K562 (cell line): ENCODE results near the gene POLA1.

Experiments used
- KDM2B ChIP-seq: fragments of 250-450 bp; sonication (Bioruptor Pico); IDR thresholded peaks from 2 replicates; pipeline ENCODE4 v1.8.0; 2021; ENCODE audit warnings: mild to moderate bottlenecking, moderate library complexity
- MEF2A ChIP-seq: IDR thresholded peaks from 2 replicates; pipeline ENCODE4 v1.6.1; 2011; ENCODE audit warnings: low read depth, mild to moderate bottlenecking, low read length, moderate library complexity; ENCODE audit not compliant: control insufficient read depth
- TF ChIP-seq, protein P1 (sequence below), 3 experiments: IDR thresholded peaks in 2 of 3; conservative IDR thresholded peaks in 1 of 3; 2 replicates each; pipeline ENCODE4 v1.5.1; 2011 to 2012; ENCODE audit warnings: low read length in 3 of 3, mild to moderate bottlenecking in 3 of 3, control low read depth in 2 of 3, improper control_type of control experiment in 1 of 3, inconsistent platforms in 1 of 3, low read depth in 1 of 3, mixed read lengths in 1 of 3, moderate library complexity in 1 of 3; ENCODE audit not compliant: insufficient read depth in 2 of 3

DNA sequence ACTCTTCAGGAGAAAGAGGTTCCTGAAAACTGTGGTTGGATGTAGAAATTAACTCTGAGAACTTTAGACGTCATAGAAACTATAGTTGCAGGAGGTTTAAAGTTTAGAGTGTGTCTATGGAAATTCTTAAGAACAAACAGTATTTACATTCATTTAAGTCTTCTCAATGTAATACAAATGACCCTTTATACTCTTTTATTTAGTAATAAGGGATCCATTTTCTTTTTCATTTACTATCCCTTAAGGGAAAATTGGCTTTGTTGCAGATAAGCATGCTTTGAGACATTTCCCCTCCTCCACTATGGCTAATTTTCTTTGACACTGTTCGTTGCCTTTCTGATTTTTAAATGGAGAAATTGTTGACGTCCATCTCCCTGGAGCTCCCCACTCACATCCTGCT lies 96.4 kb downstream of the POLA1 start:
- TF ChIP-seq MEF2A (no peak), KDM2B (no peak)
- TF ChIP-seq, protein P1, sequence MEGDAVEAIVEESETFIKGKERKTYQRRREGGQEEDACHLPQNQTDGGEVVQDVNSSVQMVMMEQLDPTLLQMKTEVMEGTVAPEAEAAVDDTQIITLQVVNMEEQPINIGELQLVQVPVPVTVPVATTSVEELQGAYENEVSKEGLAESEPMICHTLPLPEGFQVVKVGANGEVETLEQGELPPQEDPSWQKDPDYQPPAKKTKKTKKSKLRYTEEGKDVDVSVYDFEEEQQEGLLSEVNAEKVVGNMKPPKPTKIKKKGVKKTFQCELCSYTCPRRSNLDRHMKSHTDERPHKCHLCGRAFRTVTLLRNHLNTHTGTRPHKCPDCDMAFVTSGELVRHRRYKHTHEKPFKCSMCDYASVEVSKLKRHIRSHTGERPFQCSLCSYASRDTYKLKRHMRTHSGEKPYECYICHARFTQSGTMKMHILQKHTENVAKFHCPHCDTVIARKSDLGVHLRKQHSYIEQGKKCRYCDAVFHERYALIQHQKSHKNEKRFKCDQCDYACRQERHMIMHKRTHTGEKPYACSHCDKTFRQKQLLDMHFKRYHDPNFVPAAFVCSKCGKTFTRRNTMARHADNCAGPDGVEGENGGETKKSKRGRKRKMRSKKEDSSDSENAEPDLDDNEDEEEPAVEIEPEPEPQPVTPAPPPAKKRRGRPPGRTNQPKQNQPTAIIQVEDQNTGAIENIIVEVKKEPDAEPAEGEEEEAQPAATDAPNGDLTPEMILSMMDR (IDR thresholded peaks at IDR 0.05 in 2 of 3, conservative IDR thresholded peaks at IDR 0.05 in 1 of 3; ENCODE audit: insufficient read depth in 2 of 3, low read depth in 1 of 3, low read length in 3 of 3) = no peak
